Testis (tissue), 2 donors: ENCODE measurements around the gene TM4SF1.

Source experiments
- POLR2A ChIP-seq: fragments of 450-650 bp; IDR thresholded peaks from one replicate; pipeline ENCODE4 v1.6.1; 2017; ENCODE audit warnings: antibody characterized with exemption, mild to moderate bottlenecking, moderate library complexity
- TF ChIP-seq, protein P1 (sequence below), 3 experiments: fragments of 450-650 bp in 2 of 3; fragments of 200-600 bp in 1 of 3; sonication (generic) in 1 of 3; IDR thresholded peaks; one replicate each; pipeline ENCODE4 v1.5.1; 2016 to 2019; ENCODE audit warnings: antibody characterized with exemption in 3 of 3, mild to moderate bottlenecking in 2 of 3, moderate library complexity in 1 of 3

DNA sequence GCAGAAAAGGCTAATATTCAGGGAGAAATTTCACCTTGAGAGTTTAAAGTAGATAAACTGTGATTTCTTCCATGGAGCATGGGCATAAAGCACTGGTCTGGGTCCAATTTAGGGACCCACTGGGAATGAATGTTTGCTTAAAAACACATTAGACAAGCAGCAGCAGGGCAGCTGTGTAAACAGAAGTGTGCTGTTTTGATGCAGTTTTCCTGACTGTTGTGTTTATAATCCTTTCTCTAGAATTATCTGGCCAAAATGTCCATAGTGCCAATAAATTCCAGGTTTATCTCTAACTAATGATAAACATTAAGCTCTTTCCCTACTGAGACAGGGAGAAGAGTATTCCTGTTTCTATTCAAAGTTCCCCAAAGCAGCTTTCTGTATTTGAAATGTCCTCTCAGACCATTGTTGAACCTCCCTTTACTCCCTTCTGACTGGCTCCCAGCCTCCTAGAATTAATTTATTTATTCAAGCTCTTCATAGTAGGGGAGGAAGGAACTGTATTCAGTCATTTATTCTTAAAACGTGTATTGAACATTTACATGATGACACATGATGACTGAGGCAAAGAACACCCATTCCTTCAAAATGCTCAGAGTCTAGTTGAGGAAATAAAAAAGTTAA lies 37.0 kb downstream of the TM4SF1 start:
- TF ChIP-seq POLR2A: no peak
- TF ChIP-seq, protein P1, sequence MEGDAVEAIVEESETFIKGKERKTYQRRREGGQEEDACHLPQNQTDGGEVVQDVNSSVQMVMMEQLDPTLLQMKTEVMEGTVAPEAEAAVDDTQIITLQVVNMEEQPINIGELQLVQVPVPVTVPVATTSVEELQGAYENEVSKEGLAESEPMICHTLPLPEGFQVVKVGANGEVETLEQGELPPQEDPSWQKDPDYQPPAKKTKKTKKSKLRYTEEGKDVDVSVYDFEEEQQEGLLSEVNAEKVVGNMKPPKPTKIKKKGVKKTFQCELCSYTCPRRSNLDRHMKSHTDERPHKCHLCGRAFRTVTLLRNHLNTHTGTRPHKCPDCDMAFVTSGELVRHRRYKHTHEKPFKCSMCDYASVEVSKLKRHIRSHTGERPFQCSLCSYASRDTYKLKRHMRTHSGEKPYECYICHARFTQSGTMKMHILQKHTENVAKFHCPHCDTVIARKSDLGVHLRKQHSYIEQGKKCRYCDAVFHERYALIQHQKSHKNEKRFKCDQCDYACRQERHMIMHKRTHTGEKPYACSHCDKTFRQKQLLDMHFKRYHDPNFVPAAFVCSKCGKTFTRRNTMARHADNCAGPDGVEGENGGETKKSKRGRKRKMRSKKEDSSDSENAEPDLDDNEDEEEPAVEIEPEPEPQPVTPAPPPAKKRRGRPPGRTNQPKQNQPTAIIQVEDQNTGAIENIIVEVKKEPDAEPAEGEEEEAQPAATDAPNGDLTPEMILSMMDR (IDR thresholded peaks at IDR 0.05): no peak
